ENCODE data around the gene EMILIN1. TPM values are rescaled to one million over a fixed set of nuclear protein-coding genes. Genes with fewer than 3 reads are reported as not detected.

EMILIN1 gene
- total and polyA plus RNA-seq, 10 of the 15 experiments (the other 5 are each of a cell fraction or from before 2014, with no cell fraction given) = 0.01 to 2.3 (median 1.2) TPM; not detected in 2

- WGBS (ENCODE audit: insufficient coverage, insufficient replicate concordance, low lambda C conversion rate, missing lambda C conversion rate) = 56% methylated on average over 7 of the region's 7 CpGs
- ChIA-PET SMC1A (ENCODE audit: uncharacterized antibody, unreplicated experiment) (interaction anchor here (0.7 kb wide), 1 partner anchor 32 kb away, joined by 3 read pairs; no protein-coding TSS in a partner anchor), POLR2A (interaction anchor here (0.6 to 0.7 kb wide), 2 partner anchors 26 to 302 kb away, joined by 3 read pairs; partner anchors contain the start of gene AGBL5), RAD21 (ENCODE audit: unreplicated experiment) (no interaction called here), CTCF (interaction anchor here (0.6 to 1.1 kb wide), 3 partner anchors 10 to 26 kb away, joined by 3 to 9 read pairs (median 4); partner anchors contain the start of genes AGBL5 and KHK)
- ATAC-seq (no peak), FAIRE-seq (no peak), DNase-seq (ENCODE audit: low read depth, low spot score) (no peak)
- Histone ChIP-seq H3K27me3 (replicated peaks in 1 of 2; ENCODE audit: control insufficient read depth in 2 of 2, insufficient read depth in 2 of 2, low read length in 1 of 2) (no peaks in the 10 kb centered on the region), H3K9me3 (replicated peaks; ENCODE audit: control insufficient read depth, insufficient read depth, low read length) (no peaks in the 10 kb centered on the region), H3K27ac (ENCODE audit: control insufficient read depth, insufficient read depth) (no peak overlapping the region), H3K36me3 (ENCODE audit: control insufficient read depth in 2 of 2, insufficient read depth in 2 of 2, low read length in 1 of 2) (no peaks in the 10 kb centered on the region), H3K4me2 (ENCODE audit: control insufficient read depth, insufficient read depth) (peak overlapping the region; percentile 17; the same call in 1 of the 2 replicates), H3K9ac (ENCODE audit: control insufficient read depth, insufficient read depth, low read length) (no peak overlapping the region), H3K79me2 (ENCODE audit: control insufficient read depth, insufficient read depth, low read length) (no peaks in the 10 kb centered on the region), H3K4me3 (no peak overlapping the region), H4K20me1 (ENCODE audit: control insufficient read depth, insufficient read depth) (no peaks in the 10 kb centered on the region), H3K4me1 (ENCODE audit: control insufficient read depth, insufficient read depth, low read length) (peaks cover 50% of the 10 kb centered on the region), H2AFZ (ENCODE audit: control insufficient read depth, low read depth, low read length) (peak overlapping the region; percentile 51; the same call in 1 of the 2 replicates)
- TF ChIP-seq POU2F2 (IDR thresholded peaks at IDR 0.05; ENCODE audit: borderline replicate concordance, low read depth, low read length) = no peak
- no peak for TF ChIP-seq IRF4 (IDR thresholded peaks at IDR 0.05; ENCODE audit: low read depth, low read length)
- no peak for TF ChIP-seq POLR2A (IDR thresholded peaks at IDR 0.05; ENCODE audit: low read depth, low read length)
- TF ChIP-seq SMAD5 (IDR thresholded peaks at IDR 0.05; ENCODE audit: low read depth) = no peak
- TF ChIP-seq ETV6 (conservative IDR thresholded peaks at IDR 0.05 in 1 of 2, IDR thresholded peaks at IDR 0.05 in 1 of 2; ENCODE audit: borderline replicate concordance in 1 of 2, low read depth in 1 of 2) = no peak
- no peak for TF ChIP-seq SMAD1 (IDR thresholded peaks at IDR 0.05; ENCODE audit: low read depth, partially characterized antibody)
- TF ChIP-seq BCL11A (IDR thresholded peaks at IDR 0.05; ENCODE audit: low read depth, low read length) = no peak
- no peak for TF ChIP-seq STAT1 (conservative IDR thresholded peaks at IDR 0.05)
- no peak for TF ChIP-seq EP300 (IDR thresholded peaks at IDR 0.05; ENCODE audit: borderline replicate concordance in 1 of 2, control insufficient read depth in 1 of 2, low read depth in 2 of 2, low read length in 2 of 2)
- no peak for TF ChIP-seq SIX5 (IDR thresholded peaks at IDR 0.05; ENCODE audit: low read depth, low read length, severe bottlenecking)
- TF ChIP-seq, protein P1, sequence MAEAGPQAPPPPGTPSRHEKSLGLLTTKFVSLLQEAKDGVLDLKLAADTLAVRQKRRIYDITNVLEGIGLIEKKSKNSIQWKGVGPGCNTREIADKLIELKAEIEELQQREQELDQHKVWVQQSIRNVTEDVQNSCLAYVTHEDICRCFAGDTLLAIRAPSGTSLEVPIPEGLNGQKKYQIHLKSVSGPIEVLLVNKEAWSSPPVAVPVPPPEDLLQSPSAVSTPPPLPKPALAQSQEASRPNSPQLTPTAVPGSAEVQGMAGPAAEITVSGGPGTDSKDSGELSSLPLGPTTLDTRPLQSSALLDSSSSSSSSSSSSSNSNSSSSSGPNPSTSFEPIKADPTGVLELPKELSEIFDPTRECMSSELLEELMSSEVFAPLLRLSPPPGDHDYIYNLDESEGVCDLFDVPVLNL (IDR thresholded peaks at IDR 0.05; ENCODE audit: low read depth, low read length) = no peak
- TF ChIP-seq, protein P2, sequence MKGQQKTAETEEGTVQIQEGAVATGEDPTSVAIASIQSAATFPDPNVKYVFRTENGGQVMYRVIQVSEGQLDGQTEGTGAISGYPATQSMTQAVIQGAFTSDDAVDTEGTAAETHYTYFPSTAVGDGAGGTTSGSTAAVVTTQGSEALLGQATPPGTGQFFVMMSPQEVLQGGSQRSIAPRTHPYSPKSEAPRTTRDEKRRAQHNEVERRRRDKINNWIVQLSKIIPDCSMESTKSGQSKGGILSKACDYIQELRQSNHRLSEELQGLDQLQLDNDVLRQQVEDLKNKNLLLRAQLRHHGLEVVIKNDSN (IDR thresholded peaks at IDR 0.05; ENCODE audit: borderline replicate concordance, extremely low read length, insufficient read depth, low read depth, low read length) = no peak
- TF ChIP-seq NFYA (IDR thresholded peaks at IDR 0.05; ENCODE audit: borderline replicate concordance, low read depth, low read length) = no peak
- no TSS peak for BruUV-seq (replicated peaks)
- intact Hi-C loops (cut with micrococcal nuclease; ENCODE audit: unreplicated experiment) = no loop called here
- in situ Hi-C loops (cut with MboI) = no loop called here
These were observed 1.2 kb upstream of the EMILIN1 start for GRCh38 chr2:27077231-27077630.

Data from GM12878 (cell line).